ENCODE data around the gene DNAJC15. TPM values are rescaled to one million over a fixed set of nuclear protein-coding genes. Genes with fewer than 3 reads are reported as not detected.

DNAJC15 gene
- polyA plus RNA-seq, 1 experiment = 63.9 TPM

- Histone ChIP-seq H3K4me3 (ENCODE audit: low read depth, low read length) (no peak overlapping the region), H3K27me3 (ENCODE audit: control insufficient read depth, insufficient read depth, low read length) (no peaks in the 10 kb centered on the region), H3K36me3 (ENCODE audit: control insufficient read depth, insufficient read depth, low read length) (no peaks in the 10 kb centered on the region)
- ChIA-PET CTCF (interaction anchor here (1.0 kb wide), 1 partner anchor 31 kb away, joined by 4 read pairs; no protein-coding TSS in a partner anchor), POLR2A (no interaction called here)
- no peak for DNase-seq (ENCODE audit: low read depth)
- TF ChIP-seq CTCF (IDR thresholded peaks at IDR 0.05; ENCODE audit: insufficient read depth, low read depth, low read length) = no peak
Observed at GRCh38 chr13:43003010-43003409, 20.4 kb upstream of the DNAJC15 start.

GRCh38 chr13:43003729-43004128 lies 19.7 kb upstream of the DNAJC15 start:
- H3K36me3 ChIP-seq (ENCODE audit: control insufficient read depth, insufficient read depth, low read length) = no peaks in the 10 kb centered on the region
- no peak for TF ChIP-seq CTCF (IDR thresholded peaks at IDR 0.05; ENCODE audit: insufficient read depth, low read depth, low read length)
- CTCF ChIA-PET = interaction anchor here (1.0 kb wide), 1 partner anchor 32 kb away, joined by 4 read pairs; no protein-coding TSS in a partner anchor
- DNase-seq (ENCODE audit: low read depth) = no peak
- POLR2A ChIA-PET = no interaction called here
- no peak overlapping the region for H3K4me3 ChIP-seq (ENCODE audit: low read depth, low read length)
- H3K27me3 ChIP-seq (ENCODE audit: control insufficient read depth, insufficient read depth, low read length) = no peaks in the 10 kb centered on the region

GRCh38 chr13:43005460-43006236 lies 17.7 kb upstream of the DNAJC15 start:
- ChIA-PET POLR2A (no interaction called here), CTCF (interaction anchor here (0.6 kb wide), 1 partner anchor 17 kb away, joined by 3 read pairs; no protein-coding TSS in a partner anchor)
- Histone ChIP-seq H3K4me3 (ENCODE audit: low read depth, low read length) (no peak overlapping the region), H3K36me3 (ENCODE audit: control insufficient read depth, insufficient read depth, low read length) (no peaks in the 10 kb centered on the region), H3K27me3 (ENCODE audit: control insufficient read depth, insufficient read depth, low read length) (no peaks in the 10 kb centered on the region)
- no peak for TF ChIP-seq CTCF (IDR thresholded peaks at IDR 0.05; ENCODE audit: insufficient read depth, low read depth, low read length)
- DNase-seq (ENCODE audit: low read depth) = no peak

GRCh38 chr13:43006893-43007631 lies 16.3 kb upstream of the DNAJC15 start:
- no peaks in the 10 kb centered on the region for H3K27me3 ChIP-seq (ENCODE audit: control insufficient read depth, insufficient read depth, low read length)
- no peak for DNase-seq (ENCODE audit: low read depth)
- POLR2A ChIA-PET = interaction anchor here (0.5 kb wide), 1 partner anchor 8 kb away, joined by 12 read pairs; no protein-coding TSS in a partner anchor
- TF ChIP-seq CTCF (IDR thresholded peaks at IDR 0.05; ENCODE audit: insufficient read depth, low read depth, low read length) = no peak
- no peaks in the 10 kb centered on the region for H3K36me3 ChIP-seq (ENCODE audit: control insufficient read depth, insufficient read depth, low read length)
- H3K4me3 ChIP-seq (ENCODE audit: low read depth, low read length) = no peak overlapping the region
- CTCF ChIA-PET = no interaction called here

GRCh38 chr13:43008596-43008995 lies 14.8 kb upstream of the DNAJC15 start:
- Histone ChIP-seq H3K4me3 (ENCODE audit: low read depth, low read length) (no peak overlapping the region), H3K36me3 (ENCODE audit: control insufficient read depth, insufficient read depth, low read length) (no peaks in the 10 kb centered on the region), H3K27me3 (ENCODE audit: control insufficient read depth, insufficient read depth, low read length) (no peaks in the 10 kb centered on the region)
- TF ChIP-seq CTCF (IDR thresholded peaks at IDR 0.05; ENCODE audit: insufficient read depth, low read depth, low read length) = no peak
- ChIA-PET CTCF (no interaction called here), POLR2A (no interaction called here)
- DNase-seq (ENCODE audit: low read depth) = no peak
